GM19193 (cell line): ENCODE measurements around the gene CDK6.

ENCODE experiments used
- POLR2A ChIP-seq: IDR thresholded peaks from 4 replicates; pipeline ENCODE4 v1.6.1; 2011; ENCODE audit not compliant: insufficient read depth, insufficient read length; ENCODE audit errors: extremely low read depth

CDK6 gene

DNA sequence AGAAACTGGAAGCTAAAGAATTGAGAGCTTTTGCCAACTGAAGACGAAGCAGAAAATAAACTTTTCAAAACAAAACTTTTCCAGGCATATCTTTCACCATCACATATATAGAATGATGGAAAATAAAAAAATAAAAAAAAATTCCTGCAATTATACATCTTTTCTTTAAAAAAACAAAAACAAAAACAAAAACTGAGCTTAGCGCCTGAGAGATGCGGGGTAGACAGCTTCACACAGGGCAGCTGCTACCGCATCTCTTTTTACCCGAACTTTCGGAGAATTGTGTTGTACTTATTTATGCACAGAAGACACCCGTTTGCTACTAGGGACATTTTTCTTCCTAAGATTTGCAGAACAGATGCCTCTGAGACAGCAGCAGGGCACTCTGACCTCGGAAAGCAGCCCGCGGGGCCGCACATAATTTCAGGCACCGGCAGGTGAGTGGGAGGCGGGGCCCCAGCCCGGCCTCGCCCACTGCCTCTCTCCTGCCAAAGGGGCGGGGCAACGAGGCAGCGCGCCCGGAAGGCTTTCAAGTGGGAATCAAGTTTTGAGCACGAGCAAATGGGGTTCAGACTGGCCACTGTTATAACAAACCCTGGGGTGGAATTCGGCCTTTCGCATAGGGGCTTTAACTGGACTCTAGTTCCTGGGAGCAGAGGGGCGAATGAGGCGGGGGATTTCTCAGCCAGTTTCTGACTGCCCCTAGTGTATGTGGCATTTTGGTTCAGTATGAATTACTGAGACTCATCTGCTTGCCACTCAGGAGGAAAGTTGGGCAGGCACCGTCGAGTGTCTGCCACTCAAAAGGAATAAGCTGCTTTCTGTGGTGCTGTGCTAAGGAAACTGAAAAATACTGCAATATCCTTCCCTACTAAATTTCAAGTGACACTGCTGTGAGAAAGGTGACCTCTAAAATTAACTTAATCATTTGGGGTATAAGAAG, 227.7 kb downstream of the CDK6 start:
- TF ChIP-seq POLR2A: no peak

DNA sequence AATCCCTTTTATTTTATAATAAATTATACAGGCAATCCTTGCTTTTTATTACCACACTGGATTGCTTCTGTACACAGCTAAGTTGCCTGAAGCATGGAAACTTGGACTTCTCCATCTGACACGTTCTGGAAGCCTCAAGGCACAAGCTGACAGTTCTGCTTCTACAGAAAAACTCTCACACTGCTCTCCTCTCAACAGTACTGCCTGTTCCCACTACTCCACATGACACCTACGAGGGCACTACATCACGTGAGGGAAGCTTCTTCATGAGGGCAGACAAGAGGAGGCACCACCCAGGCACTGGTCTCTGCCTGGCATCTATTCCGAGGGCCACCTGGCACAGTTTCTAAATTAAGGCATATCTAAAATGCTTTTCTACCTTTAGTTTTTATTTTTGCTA, 229.4 kb downstream of the CDK6 start:
- no peak for TF ChIP-seq POLR2A

DNA sequence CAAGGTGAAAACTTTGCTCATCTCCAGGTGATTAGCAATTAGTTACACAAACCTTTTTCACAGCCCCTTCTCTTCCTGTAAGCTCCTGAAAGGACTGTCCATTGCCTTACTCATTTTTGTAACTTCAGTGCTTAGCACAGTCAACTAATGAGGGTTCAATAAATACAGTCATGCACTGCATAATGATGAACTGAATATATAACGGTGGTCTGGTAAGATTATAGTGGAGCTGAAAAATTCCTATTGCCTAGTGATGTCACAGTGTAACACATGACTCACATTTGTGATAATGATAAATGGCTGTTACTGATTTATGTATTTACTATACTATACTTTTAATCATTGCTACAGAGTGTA, 233.3 kb downstream of the CDK6 start:
- no peak for TF ChIP-seq POLR2A

DNA sequence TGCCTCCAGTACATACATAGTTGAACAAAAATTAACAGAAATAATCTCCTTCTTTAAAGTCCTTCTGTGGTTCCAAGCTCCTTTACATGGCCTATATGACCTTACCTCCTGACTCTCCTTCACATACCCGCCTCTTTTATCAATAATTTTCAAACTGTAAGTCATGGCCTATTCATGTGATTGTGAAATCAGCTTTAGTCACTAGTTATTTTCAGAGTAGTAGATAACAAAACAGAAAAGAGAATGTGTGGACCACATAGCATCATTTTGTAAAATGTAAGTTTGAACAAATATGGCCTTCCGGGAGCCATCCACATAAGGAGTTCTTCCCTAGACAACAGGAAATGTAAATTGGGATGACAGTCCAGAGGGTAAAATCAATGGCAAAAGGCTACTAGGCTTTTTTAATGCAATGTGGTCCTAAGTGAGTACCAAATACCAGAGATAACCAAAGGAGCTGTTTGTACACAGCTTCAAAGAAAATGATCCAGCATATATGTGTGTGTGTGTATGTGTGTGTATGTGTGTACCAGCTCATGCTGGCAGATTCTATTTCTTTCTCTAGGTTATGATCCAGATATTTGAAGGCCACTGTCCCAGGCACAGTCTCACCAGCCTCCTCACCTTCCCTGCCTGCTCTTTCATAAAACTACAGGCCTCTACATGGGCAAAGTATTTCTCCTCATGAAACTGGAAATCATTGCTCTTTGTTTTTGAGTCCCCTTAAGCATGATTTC, 233.9 kb downstream of the CDK6 start:
- no peak for TF ChIP-seq POLR2A

DNA sequence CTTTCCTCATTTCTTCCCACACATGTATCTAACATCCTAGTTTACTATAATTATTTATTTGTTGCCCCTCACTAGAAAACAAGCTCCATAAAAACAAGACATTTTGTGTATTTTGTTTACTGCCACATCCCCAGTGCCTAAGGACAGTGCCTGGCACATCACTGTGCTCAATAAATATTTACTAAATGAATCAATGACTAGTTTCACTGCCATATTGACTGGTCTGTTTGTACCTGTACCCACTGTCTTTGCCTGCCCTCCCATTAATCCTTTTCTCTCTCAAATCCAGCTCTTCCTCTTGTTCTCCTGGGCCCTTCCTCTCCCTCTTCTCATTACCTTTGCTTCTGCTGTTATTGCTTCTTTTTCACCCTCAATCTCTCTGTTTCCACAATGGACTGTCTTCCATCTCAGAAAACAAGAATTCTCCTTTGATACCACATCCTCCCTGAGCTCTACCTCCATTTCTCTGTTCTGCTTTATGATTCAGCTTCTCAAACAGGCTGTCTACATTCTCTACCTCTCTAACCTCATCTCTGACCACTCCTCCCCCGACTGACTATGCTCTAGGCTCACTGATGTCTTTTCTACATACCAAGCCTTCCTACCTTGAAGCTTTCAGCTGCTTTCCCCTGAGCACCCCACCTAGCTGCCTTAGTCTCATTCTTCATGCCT, 237.9 kb downstream of the CDK6 start:
- no peak for TF ChIP-seq POLR2A

DNA sequence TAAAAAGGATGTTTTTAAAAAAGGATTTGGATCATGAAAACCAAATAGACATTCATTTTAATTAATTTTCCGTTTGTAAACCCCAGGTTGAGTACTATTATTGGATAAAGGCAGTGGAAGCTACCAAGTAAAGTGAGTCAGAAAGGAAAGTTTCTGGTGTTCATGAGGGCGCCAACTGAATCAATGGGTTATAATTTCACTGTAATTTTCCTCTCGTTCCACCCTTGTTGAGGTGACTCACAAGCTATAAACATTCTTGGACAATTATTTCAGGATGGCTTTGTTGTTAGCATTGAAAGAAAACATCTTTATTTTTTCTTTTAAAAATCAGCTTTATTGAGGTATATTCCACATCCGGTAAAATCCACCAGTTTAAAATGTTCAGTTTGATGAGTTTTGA, 241.1 kb downstream of the CDK6 start:
- no peak for TF ChIP-seq POLR2A

DNA sequence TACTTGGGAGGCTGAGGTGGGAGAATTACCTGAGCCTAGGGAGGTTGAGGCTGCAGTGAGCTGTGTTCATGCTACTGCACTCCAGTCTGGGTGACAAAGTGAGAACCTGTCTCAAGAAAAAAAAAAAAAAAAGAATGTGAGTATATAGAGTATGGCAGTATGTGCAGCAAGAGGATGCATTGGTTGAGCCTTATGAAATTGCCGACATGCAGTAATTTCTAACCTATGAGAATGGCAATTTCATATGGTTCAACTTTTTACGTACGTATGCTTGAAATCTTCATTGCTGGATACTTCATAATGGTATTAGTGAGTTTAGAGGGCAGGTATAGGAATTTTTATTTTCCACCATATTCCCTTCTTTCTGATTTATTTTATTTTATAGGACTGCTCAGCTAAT, 241.6 kb downstream of the CDK6 start:
- no peak for TF ChIP-seq POLR2A

DNA sequence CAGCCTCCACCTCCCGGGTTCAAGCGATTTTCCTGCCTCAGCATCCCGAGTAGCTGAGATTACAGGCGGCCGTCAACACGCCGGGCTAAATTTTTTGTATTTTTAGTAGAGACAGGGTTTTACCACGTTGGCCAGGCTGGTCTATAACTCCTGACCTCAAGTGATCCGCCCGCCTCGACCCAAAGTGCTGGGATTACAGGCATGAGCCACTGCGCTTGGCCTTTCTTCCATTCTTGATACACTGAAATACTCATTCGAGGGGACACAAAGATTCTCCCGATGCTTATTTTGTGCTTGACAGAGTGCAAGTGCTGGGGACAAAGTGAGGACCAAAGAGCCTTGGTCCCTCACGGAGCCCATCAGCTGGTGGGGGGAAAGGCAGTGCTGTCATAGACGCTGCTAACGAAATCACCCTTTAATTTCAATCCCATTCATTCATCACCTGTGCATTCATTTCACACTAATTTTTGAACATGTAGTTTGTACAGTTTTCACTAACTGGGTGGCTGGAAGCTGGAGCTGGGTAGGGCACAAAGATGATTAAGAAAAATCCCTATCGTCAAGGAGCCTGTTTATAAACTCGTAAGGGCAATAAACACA, 245.6 kb downstream of the CDK6 start:
- TF ChIP-seq POLR2A: no peak

DNA sequence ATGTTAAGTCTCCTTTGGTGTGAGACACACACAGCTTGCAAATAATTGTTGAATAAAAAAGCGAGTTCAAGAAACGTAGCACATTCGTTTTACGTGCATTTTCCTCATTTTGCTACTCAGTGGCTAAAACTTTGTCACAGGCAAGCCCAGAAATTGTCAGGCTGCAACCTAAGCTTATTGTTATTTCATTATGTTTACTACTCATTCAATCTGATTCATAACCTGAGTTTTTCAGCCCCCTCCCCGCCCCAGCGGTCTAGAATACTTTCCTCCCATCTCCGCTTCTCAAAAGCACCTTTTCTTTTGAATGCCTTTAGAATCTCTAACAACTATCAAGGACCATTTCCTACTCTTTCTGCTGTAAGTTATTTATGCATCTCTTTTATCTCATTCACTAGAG, 247.3 kb downstream of the CDK6 start:
- TF ChIP-seq POLR2A: no peak

DNA sequence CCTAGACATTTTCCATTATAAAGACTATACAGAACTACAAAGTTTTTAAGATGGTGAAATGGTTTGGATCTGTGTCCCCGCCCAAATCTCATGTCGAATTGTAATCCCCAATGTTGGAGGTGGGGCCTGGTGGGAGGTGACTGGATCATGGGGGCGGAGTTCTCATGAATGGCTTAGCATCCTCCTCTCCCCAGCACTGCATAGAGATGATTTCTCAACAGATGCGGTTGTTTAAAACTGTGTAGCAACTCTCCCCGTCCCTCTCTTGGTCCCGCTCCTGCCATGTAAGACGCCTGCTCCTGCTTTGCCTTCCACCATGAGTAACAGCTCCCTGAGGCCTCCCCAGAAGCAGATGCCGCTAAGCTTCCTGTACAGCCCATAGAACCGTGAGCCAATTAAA, 247.8 kb downstream of the CDK6 start:
- no peak for TF ChIP-seq POLR2A

DNA sequence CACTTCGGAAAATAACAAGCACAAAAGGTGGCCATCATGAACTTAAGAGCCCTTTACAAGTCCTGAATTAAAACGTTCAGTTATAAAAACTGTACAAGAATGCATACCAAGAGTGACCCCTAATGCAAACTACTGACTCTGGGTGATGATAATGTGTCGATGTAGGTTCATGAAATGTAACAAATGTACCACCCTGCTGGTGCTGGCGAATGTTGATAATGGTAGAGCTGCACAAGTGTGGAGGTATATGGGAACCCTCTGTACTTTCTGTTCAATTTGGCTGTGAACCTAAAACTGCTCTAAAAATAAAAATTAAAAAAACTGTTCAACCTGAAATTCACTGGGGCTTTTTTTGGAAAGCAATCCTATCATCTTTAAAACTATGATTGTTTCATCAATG, 249.5 kb downstream of the CDK6 start:
- no peak for TF ChIP-seq POLR2A

DNA sequence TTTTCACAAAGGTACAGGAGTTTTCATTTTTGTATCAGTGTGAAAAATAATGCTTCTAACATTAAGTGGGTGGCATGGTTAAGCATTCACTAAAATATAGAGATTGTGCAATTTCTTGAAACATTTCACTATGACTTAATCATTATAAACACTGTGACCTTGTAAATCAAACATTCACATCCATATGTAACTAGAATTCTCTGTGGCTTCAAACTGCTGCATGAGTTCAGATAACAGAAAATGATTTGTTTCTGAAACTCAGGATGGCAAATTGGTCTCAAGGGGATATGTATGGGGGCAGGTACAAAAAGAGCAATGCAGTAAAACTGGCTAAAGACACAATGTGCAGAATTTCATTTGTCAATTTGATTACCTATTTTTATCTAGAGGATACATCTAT, 250.0 kb downstream of the CDK6 start:
- no peak for TF ChIP-seq POLR2A

DNA sequence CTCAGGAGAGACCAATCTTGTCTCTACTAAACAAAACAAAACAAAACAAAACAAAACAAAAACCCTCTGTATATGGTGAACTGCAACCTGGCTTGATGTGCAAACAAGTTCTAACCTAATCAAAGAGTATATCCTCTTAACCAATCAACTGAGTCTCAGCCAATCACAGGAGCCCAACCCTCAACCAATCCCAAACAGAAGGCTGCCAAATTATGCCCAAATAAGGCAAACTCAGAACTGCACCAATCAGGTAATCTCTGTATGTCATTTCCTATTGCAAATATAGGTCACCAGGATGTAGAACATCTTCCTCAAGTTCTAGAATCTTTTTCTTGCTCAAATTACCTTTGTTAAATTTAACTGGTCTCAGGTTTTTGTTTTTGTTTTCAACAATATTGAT, 251.4 kb downstream of the CDK6 start:
- no peak for TF ChIP-seq POLR2A

DNA sequence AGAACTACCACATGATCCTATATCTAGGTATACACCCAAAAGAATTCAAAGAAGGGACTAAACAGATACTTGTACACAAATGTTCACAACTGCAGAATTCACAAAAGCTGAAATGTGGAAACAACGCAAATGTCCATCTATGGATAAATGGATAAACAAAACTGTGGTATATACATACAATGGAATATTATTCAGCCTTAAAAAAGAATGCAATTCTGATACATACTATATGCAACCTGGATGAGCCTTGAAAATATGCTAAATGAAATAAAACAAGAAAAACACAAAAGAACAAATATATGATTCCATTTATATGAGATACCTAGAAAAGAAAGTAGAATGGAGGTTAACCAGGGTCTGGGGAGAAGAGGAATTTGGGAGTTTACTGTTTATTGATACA, 253.4 kb downstream of the CDK6 start:
- TF ChIP-seq POLR2A: no peak

DNA sequence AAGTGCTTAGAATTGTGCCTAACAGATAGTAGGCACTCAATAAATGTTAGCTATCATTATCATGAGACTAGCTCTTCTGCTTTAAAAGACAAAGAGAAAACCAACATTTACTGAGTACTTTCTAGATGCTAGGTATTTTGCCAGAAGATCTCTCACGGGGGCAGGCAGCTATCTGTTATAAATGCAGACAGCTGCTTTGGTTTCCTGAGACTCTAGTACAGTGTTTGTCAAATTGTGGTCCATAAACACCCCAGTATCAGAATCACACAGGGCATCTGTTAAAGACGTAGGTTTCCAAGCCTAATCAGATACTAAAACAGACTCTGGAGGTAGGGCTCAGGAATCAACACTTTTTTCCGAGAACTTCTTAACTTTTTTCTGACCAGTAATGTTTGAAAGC, 260.1 kb downstream of the CDK6 start:
- TF ChIP-seq POLR2A: no peak
